ENCODE results near the gene RASGRP4.

DNA sequence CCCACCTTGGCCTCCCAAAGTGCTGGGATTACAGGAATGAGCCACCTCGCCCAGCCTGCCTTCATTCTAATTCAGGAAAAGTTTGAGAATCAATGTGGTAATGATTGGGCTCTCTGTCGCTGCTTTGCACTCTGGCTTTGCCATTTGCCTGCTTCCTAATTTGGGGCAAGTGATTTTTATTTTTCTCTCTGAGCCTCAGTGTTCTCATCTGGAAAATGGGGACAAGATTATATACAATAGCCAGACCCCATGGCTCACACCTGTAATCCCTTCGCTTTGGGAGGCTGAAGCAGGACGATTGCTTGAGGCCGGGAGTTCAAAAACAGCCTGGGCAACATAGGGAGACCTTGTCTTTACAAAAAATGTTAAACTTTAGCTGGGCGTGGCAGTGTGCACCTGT lies 11.3 kb upstream of the RASGRP4 start:
- TF ChIP-seq EZH2 (IDR thresholded peaks at IDR 0.05; ENCODE audit: insufficient read depth, poor library complexity, severe bottlenecking) (no peak), EZH2phosphoT487 (IDR thresholded peaks at IDR 0.05; ENCODE audit: insufficient read depth, low read depth) (no peak)

Measured in GM23248 (cell line).